GM19193 (cell line): ENCODE results near the gene MCM6.

ENCODE experiments used
- POLR2A ChIP-seq: IDR thresholded peaks from 4 replicates; pipeline ENCODE4 v1.6.1; 2011; ENCODE audit not compliant: insufficient read depth, insufficient read length; ENCODE audit errors: extremely low read depth

The MCM6 gene

DNA sequence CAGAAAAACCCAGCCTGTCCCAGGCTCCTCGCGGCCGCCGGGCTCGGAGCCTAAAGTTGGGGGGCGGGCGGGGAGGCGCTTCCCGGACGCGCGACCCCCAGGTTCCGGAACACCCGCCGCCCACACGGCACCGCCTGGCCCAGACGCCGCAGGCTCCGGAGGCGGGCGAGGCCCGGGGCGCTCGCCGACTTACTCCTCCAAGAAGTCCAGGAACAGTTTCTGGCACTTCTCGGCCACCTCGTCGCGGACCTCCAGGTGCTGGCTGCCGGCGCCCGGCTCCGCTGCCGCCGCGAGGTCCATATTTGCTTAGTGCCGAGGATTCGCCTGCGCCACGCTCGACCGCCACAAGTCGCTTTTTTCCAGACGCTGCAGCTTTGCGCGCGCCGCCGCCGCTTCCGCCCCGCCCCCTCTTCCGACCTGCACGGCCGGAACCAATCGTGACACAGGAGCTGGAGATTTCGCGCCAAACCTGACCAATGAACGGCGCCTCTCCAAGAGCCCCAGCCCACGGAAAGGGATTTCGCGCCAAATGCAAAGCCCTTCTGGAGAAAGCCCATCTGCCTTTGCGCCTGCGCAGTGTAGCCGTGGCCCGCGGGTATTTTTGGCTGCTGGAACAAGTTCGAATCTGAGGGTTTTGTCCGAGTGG, at the start of gene MCM6:
Gene MCM6 (minus strand): TSS at position 378 of the 646 bp plus-strand sequence. CDS start 78 bp downstream, at position 300.
- TF ChIP-seq POLR2A = peak; percentile 49

DNA sequence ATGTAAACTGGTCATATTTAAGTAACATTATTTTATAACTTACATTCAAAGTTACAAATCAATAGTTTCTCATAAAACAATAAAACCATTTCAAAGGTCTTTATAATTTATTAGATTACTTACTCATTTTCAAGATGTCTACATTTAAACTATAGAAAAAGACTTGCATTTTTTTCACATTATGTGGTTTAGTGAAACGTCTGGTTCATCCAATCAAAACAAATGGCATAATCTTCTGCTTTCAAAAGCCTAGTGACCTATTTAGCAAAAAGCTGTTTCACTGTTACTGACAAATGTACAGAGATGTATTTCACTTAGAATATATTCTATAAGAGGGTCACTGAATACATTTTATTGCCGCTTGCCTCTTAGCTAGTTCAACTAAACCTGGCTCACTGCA, 49.3 kb upstream of the MCM6 start:
- no peak for TF ChIP-seq POLR2A

DNA sequence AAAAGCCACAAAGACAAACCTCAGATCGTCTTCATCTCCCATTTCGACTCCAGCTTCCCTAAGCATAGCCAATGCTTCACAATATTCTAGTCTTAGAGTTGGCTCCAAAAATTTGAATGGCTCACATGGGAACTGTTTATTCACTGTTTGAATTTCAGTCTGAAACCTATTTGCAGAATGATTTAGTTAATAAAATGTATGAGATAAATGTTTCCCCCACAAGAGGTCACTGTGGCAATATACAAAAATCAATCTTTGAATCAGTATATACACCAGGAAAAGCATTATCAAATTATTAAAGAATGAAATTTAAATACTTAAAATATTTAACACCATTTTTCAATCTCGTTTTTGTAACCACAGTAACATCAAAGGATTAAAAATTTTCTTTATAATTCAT, 40.0 kb upstream of the MCM6 start:
- no peak for TF ChIP-seq POLR2A

DNA sequence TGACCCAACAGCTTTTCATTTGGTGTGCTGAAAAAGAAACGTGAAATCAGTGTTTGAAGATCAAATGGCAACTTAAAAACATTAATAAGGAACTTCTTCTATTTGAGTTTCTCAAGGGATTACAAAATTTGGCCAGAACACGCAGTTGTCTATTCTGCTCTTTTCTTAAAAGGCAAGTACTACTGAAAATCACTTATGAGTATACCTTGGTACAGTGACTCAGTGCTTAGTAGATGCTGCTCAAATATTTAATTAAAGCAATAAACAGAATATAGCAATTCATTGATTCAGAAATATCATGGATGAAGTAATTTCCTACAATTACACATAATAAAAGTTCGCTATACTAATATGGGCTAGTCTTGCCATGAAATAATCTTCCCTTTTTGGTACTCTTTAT, 38.2 kb upstream of the MCM6 start:
- TF ChIP-seq POLR2A = no peak

- TF ChIP-seq POLR2A = no peak
Observed at GRCh38 chr2:135913727-135914365, 37.6 kb upstream of the MCM6 start.

DNA sequence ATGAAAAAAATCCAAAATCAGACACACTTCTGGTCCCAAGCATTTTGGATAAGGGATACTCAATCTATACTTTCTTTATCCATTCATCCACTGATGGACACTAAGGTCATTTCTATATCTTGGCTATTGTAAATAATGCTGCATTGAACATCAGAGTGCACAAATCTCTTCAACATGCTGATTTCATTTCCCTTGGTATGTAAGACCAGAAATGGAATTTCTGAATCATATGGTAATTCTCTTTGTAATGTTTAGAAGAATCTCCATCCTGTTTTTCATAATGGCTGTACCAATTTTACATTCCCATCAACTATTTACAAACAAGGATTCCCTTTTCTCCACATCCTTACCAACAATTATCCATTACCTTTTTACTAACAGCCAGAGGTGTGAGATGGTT, 33.7 kb upstream of the MCM6 start:
- TF ChIP-seq POLR2A = no peak

GRCh38 chr2:135905679-135906078, 29.4 kb upstream of the MCM6 start:
- TF ChIP-seq POLR2A = no peak

DNA sequence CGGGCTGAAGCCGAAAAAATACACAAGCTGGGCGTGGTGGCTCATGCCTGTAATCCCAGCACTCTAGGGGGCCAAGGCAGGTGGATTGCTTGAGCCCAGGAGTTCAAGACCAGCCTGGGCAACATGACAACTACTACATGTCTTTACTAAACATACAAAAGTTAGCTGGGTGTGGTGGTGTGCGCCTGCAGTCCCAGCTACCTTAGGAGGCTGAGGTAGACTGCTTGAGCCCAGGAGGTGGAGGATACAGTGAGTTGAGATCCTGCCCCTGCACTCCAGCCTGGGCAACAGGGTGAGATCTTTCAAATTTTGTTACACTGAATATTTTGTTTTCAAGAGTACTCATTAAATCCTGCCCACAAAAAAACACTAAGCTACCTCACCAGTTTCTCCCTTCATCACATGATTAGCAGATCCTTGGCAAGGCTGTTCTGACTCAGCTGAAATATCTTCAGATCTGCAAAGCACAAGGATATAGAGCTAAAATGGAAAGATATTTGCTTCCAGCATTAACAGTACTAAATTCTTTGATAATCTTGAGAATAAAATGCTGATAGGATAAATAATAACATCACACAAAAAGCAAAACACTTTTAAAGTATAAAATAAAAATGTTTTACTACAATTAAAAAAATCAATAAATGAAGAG, 28.2 kb upstream of the MCM6 start:
- TF ChIP-seq POLR2A = no peak

GRCh38 chr2:135903650-135904049, 27.4 kb upstream of the MCM6 start:
- TF ChIP-seq POLR2A = no peak

DNA sequence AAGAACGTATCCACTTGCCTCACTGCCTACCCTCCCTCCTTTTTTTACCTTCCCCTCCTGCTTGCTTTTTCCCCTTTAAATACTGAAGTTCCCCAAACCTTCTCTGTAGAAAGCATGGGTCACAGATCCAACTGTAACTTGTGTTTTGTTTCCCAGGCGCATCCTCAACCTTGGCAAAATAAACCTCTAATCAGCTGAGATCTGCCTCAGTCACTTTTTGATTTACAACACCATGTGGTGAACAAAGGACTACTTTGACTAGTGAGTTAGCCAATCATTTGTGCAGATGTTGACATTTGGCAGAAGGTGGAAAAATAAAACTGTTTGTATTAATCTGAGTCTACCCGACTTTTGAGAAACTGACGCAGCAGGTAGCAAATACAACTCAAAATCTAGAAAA, 23.3 kb upstream of the MCM6 start:
- no peak for TF ChIP-seq POLR2A

DNA sequence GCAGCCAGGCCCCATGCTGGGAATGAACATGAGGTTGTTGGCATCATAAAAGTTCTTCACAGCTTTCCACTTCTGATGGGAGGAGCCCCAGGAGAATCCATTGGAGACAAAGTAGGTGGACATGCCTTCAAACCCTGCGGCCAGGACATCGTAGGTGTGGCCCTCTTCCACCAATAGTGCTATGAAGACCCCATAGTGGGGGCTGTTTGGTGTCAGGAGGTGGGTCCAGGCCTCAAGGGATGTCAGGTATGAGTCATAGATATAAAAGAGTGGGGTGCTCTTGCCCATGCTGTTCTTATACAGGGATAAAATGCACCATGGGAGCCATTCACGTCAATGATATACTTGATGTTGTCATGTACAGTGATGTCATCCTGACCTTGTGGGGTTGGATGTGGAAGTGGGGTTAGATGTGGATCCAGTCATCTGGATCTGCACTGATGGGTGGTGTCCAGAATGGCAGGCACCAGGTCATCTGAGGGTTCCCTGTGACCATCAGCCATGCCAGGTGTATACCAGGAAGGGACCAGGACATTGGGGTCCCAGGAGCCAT, 22.1 kb upstream of the MCM6 start:
- no peak for TF ChIP-seq POLR2A

GRCh38 chr2:135894930-135895329, 18.7 kb upstream of the MCM6 start:
- TF ChIP-seq POLR2A = no peak

DNA sequence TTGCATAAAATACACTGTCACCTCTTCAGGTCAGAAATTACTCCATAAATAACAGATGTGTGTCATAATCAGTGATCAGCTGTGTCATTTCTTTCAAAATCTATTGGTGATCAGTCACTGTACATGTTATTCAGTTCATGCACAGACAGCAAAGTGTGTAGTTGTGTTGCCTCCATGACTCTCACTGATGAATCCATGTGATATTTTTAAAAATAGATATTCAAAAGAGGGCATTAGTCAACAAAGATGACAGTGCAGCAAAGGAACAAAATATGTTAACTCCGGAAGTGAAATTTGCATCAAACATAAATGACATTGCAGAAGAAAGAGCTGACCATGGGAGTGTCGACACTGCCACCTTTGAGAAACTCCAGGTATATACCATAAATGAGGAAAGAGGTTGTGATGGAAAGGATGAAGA, 17.1 kb upstream of the MCM6 start:
- no peak for TF ChIP-seq POLR2A

DNA sequence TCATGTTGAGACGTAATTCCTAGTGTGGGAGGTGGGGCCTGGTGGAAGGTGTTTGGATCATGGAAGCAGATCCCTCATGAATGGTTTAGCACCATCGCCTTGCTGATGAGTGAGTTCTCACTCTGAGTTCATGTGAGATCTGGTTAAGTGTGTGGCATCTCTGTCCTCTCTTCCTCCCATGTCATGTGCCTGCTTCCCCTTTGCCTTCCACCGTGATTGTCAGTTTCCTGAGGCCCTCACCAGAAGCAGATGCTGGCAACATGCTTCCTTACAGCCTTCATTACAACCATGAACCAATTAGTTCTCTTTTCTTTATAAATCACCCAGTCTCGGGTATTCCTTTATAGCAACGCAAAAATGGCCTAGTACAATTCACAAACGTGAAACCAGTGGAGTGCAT, 14.6 kb upstream of the MCM6 start:
- TF ChIP-seq POLR2A = no peak

GRCh38 chr2:135890149-135890548, 13.9 kb upstream of the MCM6 start:
- no peak for TF ChIP-seq POLR2A

GRCh38 chr2:135885709-135886108, 9.5 kb upstream of the MCM6 start:
- no peak for TF ChIP-seq POLR2A

DNA sequence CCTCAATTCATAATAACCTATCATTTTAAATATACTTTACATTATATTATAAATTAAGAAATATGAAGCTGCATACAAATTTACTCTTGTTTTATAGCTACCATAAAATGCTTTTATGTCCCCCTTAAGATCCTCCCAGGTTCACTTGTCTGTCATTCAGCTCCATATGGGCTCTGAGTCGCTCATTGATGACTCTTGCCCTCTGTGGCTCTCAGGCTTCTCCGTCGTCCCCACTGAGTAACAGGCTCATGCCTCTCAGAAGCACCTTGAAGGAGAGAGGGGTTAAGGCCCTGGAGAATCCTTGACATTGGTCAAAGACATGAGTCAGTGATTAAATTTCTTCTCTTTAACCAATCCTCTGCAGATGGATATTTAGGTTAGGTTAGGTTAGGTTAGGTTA, 6.2 kb upstream of the MCM6 start:
- TF ChIP-seq POLR2A = no peak

GRCh38 chr2:135875491-135876065, 665 bp downstream of the MCM6 start:
- TF ChIP-seq POLR2A = peak; percentile 36
